ENCODE results near the gene EVX2.

DNA sequence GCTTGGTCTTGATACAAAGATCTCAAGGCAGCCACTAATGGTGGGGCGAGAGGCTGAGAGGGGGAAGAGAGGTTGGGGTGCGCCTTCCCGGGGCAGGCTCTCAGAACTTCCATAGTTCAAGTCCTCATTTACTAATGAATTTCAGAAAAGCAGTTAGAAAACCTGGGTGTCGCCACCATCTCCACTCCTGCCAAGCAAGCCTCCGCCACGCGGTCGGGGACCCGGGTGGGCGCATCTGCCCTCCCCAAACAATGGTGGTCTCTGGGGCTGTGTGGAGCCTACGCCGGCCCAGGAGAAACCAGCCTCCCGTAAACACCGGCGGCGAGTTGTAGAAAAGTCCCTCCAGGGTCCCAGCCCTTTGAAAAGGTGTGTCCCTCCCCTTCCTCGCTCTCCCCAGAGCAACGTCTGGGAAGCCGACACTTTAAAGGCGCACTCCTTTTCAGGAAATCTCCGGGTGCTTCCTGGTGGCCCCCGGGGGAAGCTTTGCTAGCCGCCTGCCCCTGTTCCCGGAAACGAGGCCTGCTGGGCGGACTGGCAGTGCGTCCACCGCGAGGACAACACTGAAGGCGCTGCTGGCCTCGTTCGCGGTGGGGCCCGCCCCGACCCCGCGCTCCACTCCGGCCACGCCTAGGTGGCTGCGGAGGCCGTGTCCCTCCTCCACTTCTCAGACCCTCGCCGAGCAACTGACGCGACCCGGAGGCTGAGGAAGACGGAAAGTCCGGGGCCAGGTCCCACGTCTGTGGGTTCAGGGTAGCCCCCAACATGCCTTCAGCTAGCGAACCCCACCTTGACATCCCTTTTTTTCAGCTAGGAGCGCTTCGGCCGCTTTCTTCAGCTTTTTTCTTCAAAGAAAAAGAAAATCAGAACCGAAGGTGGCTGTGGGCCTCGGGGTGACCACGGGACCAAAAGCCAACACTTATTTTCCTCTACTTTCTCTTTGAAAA lies 16.8 kb downstream of the EVX2 start:
- TF ChIP-seq, protein P1, sequence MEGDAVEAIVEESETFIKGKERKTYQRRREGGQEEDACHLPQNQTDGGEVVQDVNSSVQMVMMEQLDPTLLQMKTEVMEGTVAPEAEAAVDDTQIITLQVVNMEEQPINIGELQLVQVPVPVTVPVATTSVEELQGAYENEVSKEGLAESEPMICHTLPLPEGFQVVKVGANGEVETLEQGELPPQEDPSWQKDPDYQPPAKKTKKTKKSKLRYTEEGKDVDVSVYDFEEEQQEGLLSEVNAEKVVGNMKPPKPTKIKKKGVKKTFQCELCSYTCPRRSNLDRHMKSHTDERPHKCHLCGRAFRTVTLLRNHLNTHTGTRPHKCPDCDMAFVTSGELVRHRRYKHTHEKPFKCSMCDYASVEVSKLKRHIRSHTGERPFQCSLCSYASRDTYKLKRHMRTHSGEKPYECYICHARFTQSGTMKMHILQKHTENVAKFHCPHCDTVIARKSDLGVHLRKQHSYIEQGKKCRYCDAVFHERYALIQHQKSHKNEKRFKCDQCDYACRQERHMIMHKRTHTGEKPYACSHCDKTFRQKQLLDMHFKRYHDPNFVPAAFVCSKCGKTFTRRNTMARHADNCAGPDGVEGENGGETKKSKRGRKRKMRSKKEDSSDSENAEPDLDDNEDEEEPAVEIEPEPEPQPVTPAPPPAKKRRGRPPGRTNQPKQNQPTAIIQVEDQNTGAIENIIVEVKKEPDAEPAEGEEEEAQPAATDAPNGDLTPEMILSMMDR (IDR thresholded peaks at IDR 0.05): no peak
- TF ChIP-seq POLR2AphosphoS5 (IDR thresholded peaks at IDR 0.05): no peak
- no peak for TF ChIP-seq POLR2A (IDR thresholded peaks at IDR 0.05)
